Calu3 (cell line): ENCODE data around the gene TMBIM1. TPM values are rescaled to one million over a fixed set of nuclear protein-coding genes. Genes with fewer than 3 reads are reported as not detected.

Source experiments
- BruUV-seq: library from RNA; stranded (reverse); fragments of 400-500 nt; replicated peaks from 2 replicates; lab custom pipeline; 2021; lab: Mats Ljungman, UMichigan
- CTCF ChIA-PET: fragments of 300-600 bp; sonication (Branson Sonifier 250); formaldehyde crosslinking; loops from one replicate; lab custom pipeline; 2022; ENCODE audit warnings: antibody characterized with exemption; lab: Charles Lee
- DNase-seq: peaks from one replicate; pipeline ENCODE4 v3.0.0; 2022
- H3K27ac Mint-ChIP-seq: one replicate; pipeline ENCODE4 v1.8.0; 2022; ENCODE audit warnings: mixed read lengths; ENCODE audit not compliant: unreplicated experiment
- H3K27me3 Mint-ChIP-seq: one replicate; pipeline ENCODE4 v1.8.0; 2022; ENCODE audit warnings: mixed read lengths; ENCODE audit not compliant: unreplicated experiment
- H3K36me3 Mint-ChIP-seq: one replicate; pipeline ENCODE4 v1.8.0; 2022; ENCODE audit warnings: mild to moderate bottlenecking, moderate library complexity, mixed read lengths; ENCODE audit not compliant: insufficient read depth, unreplicated experiment
- H3K4me1 Mint-ChIP-seq: one replicate; pipeline ENCODE4 v1.8.0; 2022; ENCODE audit warnings: mild to moderate bottlenecking, low read depth, mixed read lengths; ENCODE audit not compliant: unreplicated experiment
- H3K4me3 Mint-ChIP-seq: one replicate; pipeline ENCODE4 v1.8.0; 2022; ENCODE audit warnings: mild to moderate bottlenecking, low read depth, moderate library complexity, mixed read lengths; ENCODE audit not compliant: unreplicated experiment
- H3K9me3 Mint-ChIP-seq: one replicate; pipeline ENCODE4 v1.8.0; 2022; ENCODE audit warnings: low read depth, mixed read lengths; ENCODE audit not compliant: unreplicated experiment
- CTCF ChIP-seq: fragments of 200-600 bp; IDR thresholded peaks from one replicate; pipeline ENCODE4 v1.8.0; 2022; ENCODE audit warnings: antibody characterized with exemption; ENCODE audit not compliant: unreplicated experiment
- intact Hi-C: fragments of 100-400 bp; cut with micrococcal nuclease; formaldehyde crosslinking; loops from one replicate; pipeline ENCODE4 v1.10.0; 2022; ENCODE audit not compliant: unreplicated experiment
- total RNA-seq: library from RNA; stranded (reverse); gene quantifications from 2 replicates; pipeline ENCODE4 v1.2.3, GENCODE V29; 2022

TMBIM1 gene
- total RNA-seq, 1 experiment from 2014 or later, result 229 TPM

GRCh38 chr2:218282173-218282991 is 9.9 kb downstream of the TMBIM1 start:
- BruUV-seq, result no TSS peak
- intact Hi-C loops, result no loop called here
- CTCF ChIA-PET, result interaction anchor here (1.1 to 2.2 kb wide), 5 partner anchors 9 to 74 kb away, joined by 3 to 11 read pairs (median 5); partner anchors contain the start of genes AAMP, CATIP, PNKD and TMBIM1
- Mint-ChIP-seq H3K36me3 (peaks cover 95% of the 10 kb centered on the region), H3K27me3 (no peaks in the 10 kb centered on the region), H3K4me3 (peak overlapping the region; percentile 60), H3K9me3 (no peaks in the 10 kb centered on the region), H3K27ac (peak overlapping the region; percentile 96), H3K4me1 (peaks cover 59% of the 10 kb centered on the region)
- TF ChIP-seq CTCF, result no peak
- DNase-seq, result peak; percentile 93

- no peak for TF ChIP-seq CTCF
- intact Hi-C loops, result no loop called here
- CTCF ChIA-PET, result interaction anchor here (1.7 to 2.2 kb wide), 2 partner anchors 8 to 11 kb away, joined by 5 to 11 read pairs; partner anchors contain the start of genes AAMP and PNKD
- H3K4me3 Mint-ChIP-seq, result peak overlapping the region; percentile 60
- peak overlapping the region; percentile 96 for H3K27ac Mint-ChIP-seq
- peaks cover 95% of the 10 kb centered on the region for H3K36me3 Mint-ChIP-seq
- H3K9me3 Mint-ChIP-seq, result no peaks in the 10 kb centered on the region
- DNase-seq, result no peak
- H3K27me3 Mint-ChIP-seq, result no peaks in the 10 kb centered on the region
- H3K4me1 Mint-ChIP-seq, result peaks cover 50% of the 10 kb centered on the region
- no TSS peak for BruUV-seq
Measured at GRCh38 chr2:218281449-218281848, 10.9 kb downstream of the TMBIM1 start.

GRCh38 chr2:218280260-218280870 is 11.9 kb downstream of the TMBIM1 start:
- BruUV-seq, result no TSS peak
- Mint-ChIP-seq H3K4me3 (no peak overlapping the region), H3K9me3 (no peaks in the 10 kb centered on the region), H3K36me3 (peaks cover 90% of the 10 kb centered on the region), H3K27ac (no peak overlapping the region), H3K27me3 (no peaks in the 10 kb centered on the region), H3K4me1 (peaks cover 39% of the 10 kb centered on the region)
- intact Hi-C loops, result no loop called here
- CTCF ChIA-PET, result no interaction called here
- TF ChIP-seq CTCF, result no peak
- no peak for DNase-seq

- Mint-ChIP-seq H3K27me3 (no peaks in the 10 kb centered on the region), H3K36me3 (peaks cover 88% of the 10 kb centered on the region), H3K4me3 (no peak overlapping the region), H3K4me1 (peaks cover 29% of the 10 kb centered on the region), H3K9me3 (no peaks in the 10 kb centered on the region), H3K27ac (no peak overlapping the region)
- CTCF ChIA-PET, result interaction anchor here (0.6 kb wide), 1 partner anchor 19 kb away, joined by 4 read pairs; no protein-coding TSS in a partner anchor
- DNase-seq, result no peak
- no peak for TF ChIP-seq CTCF
- BruUV-seq, result no TSS peak
- intact Hi-C loops, result no loop called here
Measured at GRCh38 chr2:218278531-218279360, 13.6 kb downstream of the TMBIM1 start.
